Renal cortex interstitium (tissue), 11 donors: ENCODE measurements around the gene KAZN. TPM values are rescaled to one million over a fixed set of nuclear protein-coding genes. Genes with fewer than 3 reads are reported as not detected.

Source experiments
- DNase-seq, 11 donors: peaks; one replicate each; pipeline ENCODE4 v3.0.0-alpha.2; 2013; ENCODE audit warnings: low read depth in 9 of 11, low spot score in 4 of 11; ENCODE audit errors: extremely low read depth in 1 of 11
- polyA plus RNA-seq, 3 donors: library from polyadenylated mRNA; unstranded; fragments of 120-200 nt; gene quantifications; one replicate each; pipeline ENCODE4 v1.2.1, GENCODE V29; 2013; ENCODE audit not compliant: insufficient read length in 3 of 3

The KAZN gene
- polyA plus RNA-seq, 3 donors: 32.3 to 43.3 (median 34.6) TPM

DNA sequence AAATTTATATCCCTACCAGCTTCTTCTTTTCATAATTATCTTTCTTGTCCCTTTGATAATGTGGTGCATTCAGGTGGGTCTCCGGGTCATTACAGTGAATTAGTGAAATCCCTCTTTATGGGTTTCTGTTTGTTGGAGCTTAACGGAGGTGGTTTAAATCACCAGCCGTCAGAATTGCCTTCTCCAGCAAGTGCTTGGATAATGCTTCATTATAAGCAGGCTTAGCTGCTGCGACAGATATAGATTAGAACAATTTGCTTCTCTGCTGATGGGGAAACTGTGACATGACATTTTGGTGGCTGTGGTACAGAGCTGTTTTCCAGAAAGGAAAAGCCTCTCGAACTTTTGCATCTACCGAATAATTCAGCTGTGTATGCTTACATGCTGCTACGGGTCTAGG, 56.9 kb downstream of the KAZN start:
- no peak for DNase-seq

DNA sequence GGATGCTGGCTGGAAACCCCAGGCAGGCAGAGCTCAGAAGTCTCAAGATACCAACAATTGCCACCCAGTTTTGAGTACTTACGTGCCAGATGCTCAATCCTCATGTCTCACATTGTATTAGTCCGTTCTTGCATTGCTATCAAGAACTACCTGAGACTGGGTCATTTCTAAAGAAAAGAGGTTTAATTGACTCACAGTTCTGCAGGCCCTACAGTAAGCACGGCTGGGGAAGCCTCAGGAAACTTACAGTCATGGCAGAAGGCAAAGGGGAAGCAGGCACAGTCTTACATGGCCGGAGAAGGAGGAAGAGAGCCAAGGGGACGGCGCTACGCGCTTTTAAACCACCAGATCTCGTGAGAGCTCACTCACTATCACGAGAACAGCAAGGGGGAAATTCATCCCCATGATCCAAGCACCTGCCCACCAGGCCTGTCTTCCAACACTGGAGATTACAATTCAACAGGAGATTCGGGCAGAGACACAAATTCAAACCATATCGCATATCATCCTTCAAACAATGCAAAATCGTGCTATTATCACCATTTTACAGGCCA, 58.0 kb downstream of the KAZN start:
- no peak for DNase-seq

DNA sequence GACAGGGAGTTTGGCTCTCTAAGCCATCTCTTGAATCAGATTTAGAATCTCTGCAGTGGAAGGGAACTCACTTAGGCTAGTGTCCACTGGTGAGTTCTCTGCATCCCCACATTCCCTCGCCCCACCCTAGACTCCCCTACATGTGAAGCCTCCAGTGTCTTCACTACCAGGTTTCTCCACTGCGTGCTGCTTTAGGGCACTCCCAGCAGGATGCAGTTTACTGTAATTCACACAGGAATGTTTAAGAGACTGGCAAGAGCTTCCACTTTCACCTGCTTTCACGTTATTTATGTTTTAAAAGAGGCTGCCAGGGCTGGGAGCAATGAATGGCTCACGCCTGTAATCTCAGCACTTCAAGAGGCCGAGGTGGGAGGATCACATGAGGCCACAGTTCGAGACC, 60.2 kb downstream of the KAZN start:
- no peak for DNase-seq

DNA sequence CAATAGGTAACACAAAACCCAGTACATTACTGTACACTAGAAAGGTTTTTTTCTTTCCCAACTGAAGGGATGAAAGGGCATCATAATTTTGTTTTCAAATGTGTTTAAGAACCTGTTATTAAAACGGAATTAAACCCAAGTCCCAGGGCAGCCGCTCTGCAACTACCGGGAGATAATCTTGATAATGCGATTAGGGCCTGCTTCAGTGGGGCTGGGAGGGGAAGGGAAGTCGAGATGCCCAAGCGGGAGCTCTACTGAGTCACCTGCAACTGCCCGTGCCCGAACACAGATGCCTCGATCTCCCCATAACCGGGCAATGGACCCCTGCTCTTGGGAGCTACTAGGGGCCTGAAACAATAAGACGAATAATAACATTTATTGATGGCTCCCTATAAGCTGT, 61.4 kb downstream of the KAZN start:
- no peak for DNase-seq

DNA sequence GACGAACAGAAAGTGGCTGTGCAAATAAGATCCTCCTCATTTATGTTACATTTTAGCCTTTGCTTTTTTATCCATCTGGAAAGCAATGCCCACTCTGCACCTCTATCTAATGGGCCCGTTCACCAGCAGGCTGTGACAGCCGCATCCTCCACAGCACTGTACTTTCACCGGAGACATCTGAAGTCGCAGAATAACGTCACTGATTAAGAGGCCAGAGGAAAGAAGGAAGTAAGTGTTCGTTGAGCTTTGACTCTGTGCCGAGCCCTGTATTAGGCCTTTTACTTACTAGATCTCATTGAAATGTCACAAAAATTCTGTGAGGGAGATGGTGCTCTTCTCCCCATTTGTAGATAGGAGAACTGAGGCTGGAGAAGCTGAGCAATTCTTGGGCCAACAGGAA, 62.3 kb downstream of the KAZN start:
- DNase-seq: no peak

DNA sequence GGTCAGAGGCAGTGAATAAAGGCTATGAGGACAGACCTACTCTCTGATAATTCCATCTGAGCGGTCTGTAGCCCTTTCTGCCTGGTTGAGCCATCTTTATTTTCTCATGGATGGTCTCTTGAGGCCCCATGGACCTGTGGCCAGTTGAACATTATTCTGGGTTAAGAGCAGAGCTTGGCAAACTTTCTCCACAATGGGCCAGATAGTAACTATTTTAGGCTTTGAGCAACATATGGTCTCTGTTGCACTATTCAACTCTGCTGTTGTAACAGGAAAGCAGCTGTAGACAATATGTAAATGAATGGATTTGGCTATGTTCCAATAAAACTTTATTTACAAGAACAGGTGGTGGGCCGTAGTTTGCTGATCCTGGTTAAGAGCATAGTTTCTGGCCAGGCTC, 62.7 kb downstream of the KAZN start:
- peak in 5 of 11 donors; percentile 27 to 54 (median 36) for DNase-seq

DNA sequence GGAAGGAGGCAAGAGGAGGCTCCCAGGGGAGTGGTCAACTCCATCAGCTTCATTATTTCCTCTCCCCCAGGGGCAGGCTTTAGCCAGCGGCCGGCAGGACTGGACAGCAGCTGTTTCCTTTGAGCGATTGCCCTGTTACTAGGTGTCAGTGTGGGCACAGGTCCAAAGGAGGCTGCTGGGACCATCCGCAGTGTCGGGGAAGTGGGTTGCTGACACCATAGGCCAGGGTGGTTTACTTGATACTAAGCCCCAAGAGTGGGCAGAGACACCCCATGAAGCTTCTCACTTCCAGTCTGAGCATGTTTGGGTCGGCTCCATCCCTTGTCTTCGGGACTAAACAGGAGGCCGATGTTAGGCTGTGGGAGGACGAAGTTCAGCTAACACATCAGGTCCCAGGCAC, 63.6 kb downstream of the KAZN start:
- no peak for DNase-seq

DNA sequence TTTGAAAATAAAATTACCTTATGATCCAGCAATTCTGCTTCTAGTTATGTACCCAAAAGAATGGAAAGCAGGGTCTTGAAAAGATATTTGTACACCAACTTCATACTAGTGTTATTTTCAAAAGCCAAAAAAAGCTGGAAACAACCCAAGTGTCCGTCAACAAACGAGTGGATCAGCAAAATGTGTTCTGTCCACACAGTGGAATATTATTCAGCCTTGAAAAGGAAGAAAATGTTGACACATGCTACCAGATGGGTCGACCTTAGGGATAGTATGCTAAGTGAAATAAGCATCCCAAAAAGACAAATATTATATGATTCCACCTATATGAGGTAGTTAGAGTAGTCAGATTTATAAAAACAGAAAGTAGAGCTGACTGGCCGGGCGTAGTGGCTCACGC, 65.3 kb downstream of the KAZN start:
- no peak for DNase-seq

DNA sequence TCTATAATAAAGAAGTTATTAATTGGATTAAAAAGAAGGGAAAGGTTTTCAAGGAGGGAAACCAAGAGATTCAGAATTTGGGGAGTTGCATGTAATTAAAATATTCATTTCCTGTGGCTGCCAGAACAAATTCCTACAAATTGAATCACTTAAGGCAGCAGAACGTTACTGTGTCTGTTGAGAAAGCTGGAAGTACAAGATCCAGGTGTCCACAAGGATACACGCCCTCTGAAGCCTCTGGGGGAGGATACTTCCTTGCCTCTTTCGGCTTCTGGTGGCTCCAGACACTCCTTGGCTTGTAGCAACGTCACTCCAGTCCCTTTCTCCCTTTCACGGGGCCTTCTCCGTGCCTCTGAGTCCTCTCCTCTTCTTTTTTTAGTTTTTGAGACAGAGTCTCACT, 67.9 kb downstream of the KAZN start:
- DNase-seq: no peak

DNA sequence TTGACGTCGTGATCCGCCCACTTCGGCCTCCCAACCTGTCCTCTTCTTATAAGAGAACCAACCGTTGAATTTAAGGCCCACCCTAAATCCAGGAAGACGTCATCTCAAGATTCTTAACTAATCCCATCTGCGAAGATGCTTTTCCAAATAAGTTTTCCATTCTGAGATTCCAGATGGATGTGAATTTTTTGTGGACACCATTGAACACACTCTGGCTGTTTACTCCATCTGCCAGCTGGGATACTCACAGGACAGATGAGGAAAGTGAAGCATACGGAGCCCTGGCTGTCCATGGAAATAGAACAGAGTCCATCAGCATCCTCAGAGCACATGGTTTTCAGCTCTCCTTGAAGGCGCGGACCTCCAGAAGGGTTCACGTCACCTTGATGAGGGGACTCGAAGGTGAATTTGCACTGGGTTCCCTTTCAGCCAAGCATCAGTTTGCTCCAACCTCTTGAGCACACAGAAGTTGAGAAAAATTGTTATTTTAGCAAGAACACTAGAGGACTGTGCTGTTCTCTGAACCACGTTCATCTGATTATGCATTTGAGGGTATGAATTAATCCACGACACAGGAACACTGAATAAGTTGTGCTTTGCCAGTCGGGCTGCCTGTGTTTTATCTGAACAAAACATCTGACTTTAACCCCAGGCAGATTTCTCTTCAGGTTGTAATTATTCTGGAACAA, 68.6 kb downstream of the KAZN start:
- DNase-seq: no peak

DNA sequence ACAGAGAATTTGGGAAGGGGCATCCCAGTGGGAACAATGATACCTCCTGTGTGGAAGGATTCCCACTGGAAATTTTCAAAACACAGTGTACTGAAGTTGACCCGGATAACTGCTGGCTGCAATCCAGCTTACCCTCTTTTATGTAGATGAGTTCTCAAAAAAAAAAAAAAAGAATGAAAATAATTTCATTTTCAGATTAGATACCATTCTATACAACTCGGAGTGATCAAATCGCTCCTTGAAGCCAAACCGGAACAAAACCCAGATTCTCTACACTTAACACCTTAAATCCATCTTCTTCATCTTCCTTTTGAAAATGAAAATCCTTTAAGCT, 69.1 kb downstream of the KAZN start:
- DNase-seq: no peak

DNA sequence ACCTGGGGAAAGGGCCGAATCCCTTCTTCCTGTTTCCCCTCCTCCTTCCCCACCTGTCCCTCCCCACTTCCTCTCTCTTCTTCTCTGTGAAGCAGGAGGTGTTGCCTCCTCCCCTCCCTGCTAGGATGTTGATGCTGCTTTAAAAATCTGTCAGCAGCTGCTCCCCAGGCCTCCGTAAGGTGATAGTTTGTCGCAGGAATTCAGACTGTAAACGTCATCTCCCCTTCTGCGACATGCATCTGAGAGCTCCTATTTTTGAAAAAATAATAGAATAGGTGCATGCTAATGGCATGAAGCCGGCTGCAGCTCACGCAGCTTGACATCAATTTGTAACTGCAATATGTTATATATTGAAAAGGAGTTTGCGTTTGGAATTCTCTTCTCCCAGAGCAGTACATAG, 70.1 kb downstream of the KAZN start:
- no peak for DNase-seq

DNA sequence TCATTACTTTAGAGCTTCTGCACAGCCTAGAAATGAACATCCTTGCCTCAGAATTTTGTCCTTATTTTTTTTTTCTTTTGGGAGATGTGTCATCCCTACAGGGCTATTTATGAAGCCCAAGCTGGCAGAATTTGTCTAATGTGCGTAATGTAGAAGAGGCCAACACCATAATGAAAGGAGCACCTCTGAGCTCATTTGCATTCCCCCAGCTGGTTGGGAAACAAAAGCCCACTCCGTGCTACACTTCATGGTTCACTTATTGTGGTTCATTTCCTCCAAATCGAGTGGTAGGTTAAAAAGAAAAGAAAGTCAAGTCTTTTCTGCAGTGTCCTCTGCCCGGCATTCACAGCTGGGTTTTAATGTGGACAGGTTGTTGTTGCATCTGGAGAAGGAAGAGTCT, 73.5 kb downstream of the KAZN start:
- no peak for DNase-seq

DNA sequence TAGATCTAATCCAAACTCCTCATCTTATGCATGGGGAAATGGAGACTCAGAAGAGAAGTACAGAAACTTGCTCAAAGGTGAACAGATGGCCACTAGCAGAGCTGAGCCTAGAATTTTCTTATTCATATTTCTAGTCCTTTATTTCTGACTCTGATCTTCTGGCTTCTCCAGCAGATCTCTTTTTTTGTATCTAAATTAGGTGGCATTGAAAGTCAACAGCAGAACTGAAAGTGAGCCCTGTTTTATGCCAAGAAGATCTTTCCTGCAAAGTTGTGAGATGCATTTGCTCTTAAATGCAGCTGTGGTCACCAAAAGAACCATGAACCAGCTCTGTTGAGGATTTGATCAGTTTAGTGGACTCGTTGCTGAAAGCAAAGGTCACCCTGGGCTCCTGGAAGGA, 75.5 kb downstream of the KAZN start:
- DNase-seq: no peak

DNA sequence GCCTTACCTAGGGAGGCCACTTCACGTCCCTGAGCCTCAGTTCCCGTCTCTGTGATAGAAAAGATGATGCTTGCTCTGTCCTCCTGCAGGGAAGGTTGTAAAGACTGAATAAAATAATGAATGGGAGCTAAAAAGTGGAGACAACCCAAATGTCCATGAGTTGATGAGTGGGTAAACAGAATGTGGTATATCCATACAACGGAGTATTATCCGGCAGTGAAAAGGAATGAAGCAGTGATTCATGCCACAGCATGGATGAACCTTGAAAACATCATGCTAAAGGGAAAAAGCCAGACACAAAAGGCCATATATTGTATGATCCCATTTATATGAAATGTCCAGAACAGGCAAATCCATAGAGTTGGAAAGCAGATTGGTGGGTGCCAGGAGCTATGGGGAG, 77.9 kb downstream of the KAZN start:
- no peak for DNase-seq

DNA sequence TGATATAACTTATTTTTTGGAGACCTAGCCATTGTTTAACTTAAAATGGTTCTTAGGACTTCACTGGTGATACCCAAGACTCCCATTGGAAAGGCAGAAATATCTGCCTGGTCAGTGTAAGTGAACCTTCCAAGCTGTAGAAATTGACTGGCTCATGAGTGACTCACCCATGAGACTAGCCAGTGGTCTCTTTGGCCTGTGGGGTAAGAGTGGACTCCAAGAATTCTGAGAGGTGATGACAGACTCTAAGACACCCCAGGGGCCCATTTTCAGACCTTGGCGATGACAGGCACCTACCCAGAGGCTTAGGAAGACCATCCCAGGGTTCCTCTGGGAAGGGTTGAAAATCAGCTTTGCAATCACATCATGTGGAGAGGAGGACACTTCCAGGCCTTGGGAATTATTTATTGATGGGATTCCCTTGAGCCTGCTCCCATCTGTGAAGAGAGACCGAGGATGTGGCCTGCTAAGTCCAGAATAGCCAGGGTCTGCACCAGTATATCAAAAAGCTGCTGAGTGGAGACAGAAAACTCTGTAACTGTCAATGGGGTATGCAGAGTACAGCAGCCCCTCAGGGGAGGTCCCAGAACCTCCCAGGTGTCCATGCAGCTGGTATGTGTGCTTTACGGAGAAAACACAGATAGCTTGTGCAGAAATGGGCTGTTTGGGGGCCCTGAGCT, 78.9 kb downstream of the KAZN start:
- no peak for DNase-seq

DNA sequence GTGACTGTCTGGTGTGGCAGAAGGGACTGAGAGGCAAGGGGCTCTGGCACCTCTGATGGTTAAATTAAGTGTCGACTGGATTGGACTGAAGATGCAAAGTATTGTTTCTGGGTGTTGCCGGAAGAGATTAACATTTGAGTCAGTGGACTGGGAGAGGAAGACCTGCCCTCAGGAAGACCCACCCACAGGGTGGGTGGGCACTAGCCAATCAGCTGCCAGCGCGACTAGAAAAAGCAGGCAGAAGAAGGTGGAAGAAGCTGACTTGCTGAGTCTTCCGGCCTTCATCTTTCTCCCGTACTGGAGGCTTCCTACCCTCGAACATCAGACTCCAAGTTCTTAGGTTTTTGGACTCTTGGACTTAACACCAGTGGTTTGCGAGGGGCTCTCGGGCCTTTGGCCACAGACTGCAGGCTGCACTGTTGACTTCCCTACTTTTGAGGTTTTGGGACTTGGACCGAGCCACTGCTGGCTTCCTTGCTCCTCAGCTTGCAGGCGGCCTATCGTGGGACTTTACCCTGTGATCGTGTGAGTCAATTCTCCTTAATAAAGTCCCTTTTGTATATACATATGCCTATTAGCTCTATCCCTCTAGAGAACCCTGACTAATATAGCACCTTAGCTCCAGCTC, 79.6 kb downstream of the KAZN start:
- no peak for DNase-seq

DNA sequence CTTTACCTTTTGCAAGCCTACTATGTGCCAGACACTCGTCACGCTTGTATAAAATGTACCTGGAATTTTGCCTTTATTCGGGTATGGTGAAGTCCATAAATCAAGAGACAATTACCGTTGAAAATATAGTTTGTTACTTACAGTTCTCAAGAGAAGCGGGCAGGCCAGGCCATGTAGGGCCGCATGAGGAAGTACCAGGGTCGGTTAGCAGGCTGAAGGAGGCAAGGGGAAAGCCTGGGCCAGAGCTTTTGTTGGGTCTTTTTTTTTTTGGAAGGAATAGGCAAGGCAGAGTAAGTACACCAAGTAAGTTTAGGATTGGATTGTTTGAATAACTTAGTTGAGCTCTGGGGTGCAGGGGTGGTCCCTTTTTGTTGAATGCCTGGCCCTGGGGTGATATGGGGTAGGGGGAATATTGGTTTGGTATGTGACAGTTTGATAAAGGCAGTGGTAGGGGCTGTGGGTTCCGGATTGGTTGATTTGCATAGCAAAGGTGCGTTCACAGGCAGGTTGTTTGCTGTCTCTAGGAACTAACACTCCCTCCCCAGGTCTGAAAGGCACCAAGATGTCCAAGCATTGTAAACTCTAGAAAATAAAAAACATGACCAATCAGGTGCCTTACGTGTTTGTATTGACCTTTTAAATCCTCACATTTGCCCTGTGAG, 80.7 kb downstream of the KAZN start:
- no peak for DNase-seq

DNA sequence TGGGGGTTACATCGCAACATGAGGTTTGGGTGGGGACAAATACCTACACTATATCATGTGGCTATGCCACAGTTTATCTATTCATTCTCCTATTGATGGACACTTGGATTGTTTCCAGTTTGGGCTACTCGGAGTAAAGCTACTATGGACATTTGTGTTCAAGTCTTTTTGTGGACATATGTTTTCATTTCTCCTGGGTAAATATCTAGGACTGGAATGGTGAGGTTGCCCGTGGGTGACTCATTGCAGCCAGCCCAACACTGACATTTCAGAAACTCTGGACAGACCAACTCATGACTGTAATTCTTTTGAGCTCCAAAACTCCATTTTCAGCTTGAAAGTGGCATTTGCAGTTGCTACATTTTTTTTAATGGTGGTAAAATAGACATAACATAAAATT, 82.7 kb downstream of the KAZN start:
- no peak for DNase-seq
